ENCODE data around the gene DNM3.

DNM3 gene

GRCh38 chr1:171803461-171804022, 37.8 kb upstream of the DNM3 start:
- no peak overlapping the region for H3K27ac ChIP-seq (ENCODE audit: poor library complexity, severe bottlenecking)
- no peaks in the 10 kb centered on the region for H3K36me3 ChIP-seq (ENCODE audit: low read depth)
- no peaks in the 10 kb centered on the region for H3K4me1 ChIP-seq (ENCODE audit: insufficient read depth, poor library complexity, severe bottlenecking)
- no peak overlapping the region for H3K4me3 ChIP-seq (ENCODE audit: severe bottlenecking)
- no peak for TF ChIP-seq CTCF (IDR thresholded peaks at IDR 0.05; ENCODE audit: poor library complexity, severe bottlenecking)
- H3K27me3 ChIP-seq (ENCODE audit: insufficient read depth, poor library complexity, severe bottlenecking), result no peaks in the 10 kb centered on the region
- ATAC-seq (ENCODE audit: low read depth) (no peak), DNase-seq (ENCODE audit: low spot score) (no peak)
- no peaks in the 10 kb centered on the region for H3K9me3 ChIP-seq (ENCODE audit: severe bottlenecking)

GRCh38 chr1:171805395-171806115, 35.7 kb upstream of the DNM3 start:
- no peak overlapping the region for H3K4me3 ChIP-seq (ENCODE audit: severe bottlenecking)
- H3K36me3 ChIP-seq (ENCODE audit: low read depth), result no peaks in the 10 kb centered on the region
- H3K27ac ChIP-seq (ENCODE audit: poor library complexity, severe bottlenecking), result no peak overlapping the region
- no peak for ATAC-seq (ENCODE audit: low read depth)
- TF ChIP-seq CTCF (IDR thresholded peaks at IDR 0.05; ENCODE audit: poor library complexity, severe bottlenecking), result no peak
- peaks cover 9% of the 10 kb centered on the region for H3K4me1 ChIP-seq (ENCODE audit: insufficient read depth, poor library complexity, severe bottlenecking)
- no peaks in the 10 kb centered on the region for H3K9me3 ChIP-seq (ENCODE audit: severe bottlenecking)
- no peaks in the 10 kb centered on the region for H3K27me3 ChIP-seq (ENCODE audit: insufficient read depth, poor library complexity, severe bottlenecking)
- no peak for DNase-seq (ENCODE audit: low spot score)

GRCh38 chr1:171807556-171807955, 33.7 kb upstream of the DNM3 start:
- Histone ChIP-seq H3K36me3 (ENCODE audit: low read depth) (no peaks in the 10 kb centered on the region), H3K27ac (ENCODE audit: poor library complexity, severe bottlenecking) (no peak overlapping the region), H3K4me3 (ENCODE audit: severe bottlenecking) (no peak overlapping the region), H3K4me1 (ENCODE audit: insufficient read depth, poor library complexity, severe bottlenecking) (peaks cover 9% of the 10 kb centered on the region), H3K9me3 (ENCODE audit: severe bottlenecking) (no peaks in the 10 kb centered on the region), H3K27me3 (ENCODE audit: insufficient read depth, poor library complexity, severe bottlenecking) (no peaks in the 10 kb centered on the region)
- DNase-seq (ENCODE audit: low spot score), result no peak
- ATAC-seq (ENCODE audit: low read depth), result no peak
- no peak for TF ChIP-seq CTCF (IDR thresholded peaks at IDR 0.05; ENCODE audit: poor library complexity, severe bottlenecking)

GRCh38 chr1:171809834-171810233, 31.5 kb upstream of the DNM3 start:
- H3K36me3 ChIP-seq (ENCODE audit: low read depth), result no peaks in the 10 kb centered on the region
- no peak overlapping the region for H3K4me3 ChIP-seq (ENCODE audit: severe bottlenecking)
- no peak overlapping the region for H3K27ac ChIP-seq (ENCODE audit: poor library complexity, severe bottlenecking)
- H3K4me1 ChIP-seq (ENCODE audit: insufficient read depth, poor library complexity, severe bottlenecking), result peaks cover 9% of the 10 kb centered on the region
- DNase-seq (ENCODE audit: low spot score) (no peak), ATAC-seq (ENCODE audit: low read depth) (peak; percentile 79)
- H3K27me3 ChIP-seq (ENCODE audit: insufficient read depth, poor library complexity, severe bottlenecking), result no peaks in the 10 kb centered on the region
- no peaks in the 10 kb centered on the region for H3K9me3 ChIP-seq (ENCODE audit: severe bottlenecking)
- no peak for TF ChIP-seq CTCF (IDR thresholded peaks at IDR 0.05; ENCODE audit: poor library complexity, severe bottlenecking)

- H3K27me3 ChIP-seq (ENCODE audit: insufficient read depth, poor library complexity, severe bottlenecking), result no peaks in the 10 kb centered on the region
- H3K27ac ChIP-seq (ENCODE audit: poor library complexity, severe bottlenecking), result no peak overlapping the region
- peaks cover 9% of the 10 kb centered on the region for H3K4me1 ChIP-seq (ENCODE audit: insufficient read depth, poor library complexity, severe bottlenecking)
- no peaks in the 10 kb centered on the region for H3K36me3 ChIP-seq (ENCODE audit: low read depth)
- ATAC-seq (ENCODE audit: low read depth), result no peak
- TF ChIP-seq CTCF (IDR thresholded peaks at IDR 0.05; ENCODE audit: poor library complexity, severe bottlenecking), result no peak
- DNase-seq (ENCODE audit: low spot score), result no peak
- no peaks in the 10 kb centered on the region for H3K9me3 ChIP-seq (ENCODE audit: severe bottlenecking)
- H3K4me3 ChIP-seq (ENCODE audit: severe bottlenecking), result no peak overlapping the region
Measured at GRCh38 chr1:171811672-171812071, 29.6 kb upstream of the DNM3 start.
